ENCODE results near the gene ZBED6.

The ZBED6 gene

GRCh38 chr1:203797948-203798655 lies 2.7 kb downstream of the ZBED6 start:
- no peak for TF ChIP-seq CTCF (conservative IDR thresholded peaks at IDR 0.05; ENCODE audit: low read depth, low read length)
- DNase-seq (ENCODE audit: low read depth) = no peak
- no peak overlapping the region for H3K4me3 ChIP-seq (ENCODE audit: low read length)

DNA sequence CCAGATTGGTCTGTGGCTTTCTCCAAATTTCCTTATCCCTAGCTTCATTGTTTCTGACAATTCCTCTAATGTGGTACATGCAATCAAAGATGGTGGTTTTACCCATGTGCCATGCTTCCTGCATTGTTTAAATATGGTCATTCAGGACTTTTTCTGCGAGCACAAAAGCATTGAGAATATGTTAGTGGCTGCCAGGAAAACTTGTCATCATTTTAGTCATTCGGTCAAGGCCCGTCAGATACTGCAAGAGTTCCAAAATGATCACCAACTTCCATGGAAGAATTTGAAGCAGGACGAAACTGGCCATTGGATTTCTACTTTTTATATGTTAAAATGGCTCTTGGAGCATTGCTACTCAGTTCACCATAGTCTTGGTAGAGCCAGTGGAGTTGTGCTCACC lies 3.7 kb downstream of the ZBED6 start:
- no peak for TF ChIP-seq CTCF (conservative IDR thresholded peaks at IDR 0.05; ENCODE audit: low read depth, low read length)
- no peak overlapping the region for H3K4me3 ChIP-seq (ENCODE audit: low read length)
- DNase-seq (ENCODE audit: low read depth) = no peak

DNA sequence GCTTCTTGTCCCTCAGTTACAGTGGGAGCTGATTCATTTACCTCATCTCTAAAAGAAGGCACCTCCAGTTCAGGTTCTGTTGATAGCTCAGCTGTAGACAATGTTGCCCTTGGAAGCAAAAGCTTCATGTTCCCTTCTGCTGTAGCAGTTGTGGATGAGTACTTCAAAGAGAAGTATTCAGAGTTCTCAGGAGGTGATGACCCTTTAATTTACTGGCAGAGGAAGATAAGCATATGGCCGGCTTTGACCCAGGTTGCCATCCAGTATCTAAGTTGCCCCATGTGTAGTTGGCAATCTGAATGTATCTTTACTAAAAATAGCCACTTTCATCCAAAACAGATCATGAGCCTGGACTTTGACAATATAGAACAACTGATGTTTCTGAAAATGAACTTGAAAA lies 4.5 kb downstream of the ZBED6 start:
- TF ChIP-seq CTCF (conservative IDR thresholded peaks at IDR 0.05; ENCODE audit: low read depth, low read length) = no peak
- no peak for DNase-seq (ENCODE audit: low read depth)
- H3K4me3 ChIP-seq (ENCODE audit: low read length) = no peak overlapping the region

DNA sequence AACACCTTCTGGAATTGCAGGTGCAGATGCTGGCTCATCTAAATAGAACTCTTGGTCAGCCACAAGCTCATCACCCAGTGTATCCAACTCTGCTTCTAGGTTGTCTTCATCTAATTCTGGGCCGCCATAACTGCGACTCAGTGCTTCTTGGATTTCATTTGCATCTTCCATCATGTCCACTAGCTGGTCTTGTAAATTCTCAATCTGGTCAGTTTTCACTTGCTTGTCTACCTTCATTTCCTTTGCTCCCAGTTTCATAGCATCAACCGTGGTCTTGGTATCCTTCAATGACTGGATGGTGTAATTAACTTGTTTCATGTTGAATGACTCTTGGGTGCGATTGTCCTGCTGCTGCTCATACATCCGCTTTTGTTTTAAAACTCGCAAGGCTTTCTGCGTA lies 10.3 kb downstream of the ZBED6 start:
- no peak for TF ChIP-seq CTCF (conservative IDR thresholded peaks at IDR 0.05; ENCODE audit: low read depth, low read length)
- H3K4me3 ChIP-seq (ENCODE audit: low read length) = no peak overlapping the region
- no peak for DNase-seq (ENCODE audit: low read depth)

DNA sequence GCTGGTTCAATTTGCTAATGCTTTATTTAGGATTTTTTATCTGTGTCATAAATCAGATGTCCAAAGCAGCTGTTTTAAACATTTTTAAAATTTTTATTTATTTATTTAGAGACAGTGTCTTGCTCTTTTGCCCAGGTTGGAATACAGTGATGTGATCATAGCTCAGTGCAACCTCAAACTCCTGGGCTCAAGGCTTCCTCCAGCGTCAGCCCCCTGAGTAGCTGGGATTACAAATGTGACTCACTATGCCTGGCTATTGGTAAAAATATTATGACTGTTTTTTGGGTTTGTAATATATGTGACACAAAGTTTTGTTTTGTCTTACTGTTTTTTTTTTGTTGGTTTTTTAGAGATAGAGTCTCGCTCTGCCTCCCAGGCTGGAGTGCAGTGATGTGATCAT lies 11.8 kb downstream of the ZBED6 start:
- H3K4me3 ChIP-seq (ENCODE audit: low read length) = no peak overlapping the region
- no peak for TF ChIP-seq CTCF (conservative IDR thresholded peaks at IDR 0.05; ENCODE audit: low read depth, low read length)
- DNase-seq (ENCODE audit: low read depth) = no peak

- no peak for DNase-seq (ENCODE audit: low read depth)
- TF ChIP-seq CTCF (conservative IDR thresholded peaks at IDR 0.05; ENCODE audit: low read depth, low read length) = no peak
- no peak overlapping the region for H3K4me3 ChIP-seq (ENCODE audit: low read length)
Observed at GRCh38 chr1:203813581-203814341, 18.3 kb downstream of the ZBED6 start.

GRCh38 chr1:203818399-203818798 lies 23.0 kb downstream of the ZBED6 start:
- no peak overlapping the region for H3K4me3 ChIP-seq (ENCODE audit: low read length)
- TF ChIP-seq CTCF (conservative IDR thresholded peaks at IDR 0.05; ENCODE audit: low read depth, low read length) = no peak
- no peak for DNase-seq (ENCODE audit: low read depth)
